WTC11 (cell line): ENCODE measurements around the gene RHBDL2. TPM values are rescaled to one million over a fixed set of nuclear protein-coding genes. Genes with fewer than 3 reads are reported as not detected.

Experiments
- ATAC-seq: fragments of 200-7000 bp; cut with Tn5 transposase; 2 replicates; pipeline ENCODE4 v1.10.0; 2021; ENCODE audit warnings: mild to moderate bottlenecking, moderate library complexity
- CTCF ChIA-PET: fragments of 300-600 bp; sonication (Branson Sonifier 250); formaldehyde crosslinking; loops from one replicate; lab custom pipeline; 2021; ENCODE audit warnings: antibody characterized with exemption; lab: Charles Lee
- POLR2A ChIA-PET: fragments of 350-600 bp; sonication (Branson Sonifier 250); formaldehyde crosslinking; loops from one replicate; lab custom pipeline; 2021; ENCODE audit warnings: antibody characterized with exemption; lab: Charles Lee
- DNase-seq: peaks from one replicate; pipeline ENCODE4 v3.0.0; 2021; ENCODE audit warnings: low spot score
- H3K27ac Mint-ChIP-seq: 2 replicates; pipeline ENCODE4 v1.8.0; 2021; ENCODE audit warnings: mixed read lengths
- H3K27me3 Mint-ChIP-seq: 2 replicates; pipeline ENCODE4 v1.8.0; 2021; ENCODE audit warnings: low read depth, mild to moderate bottlenecking, moderate library complexity, mixed read lengths
- H3K36me3 Mint-ChIP-seq: 2 replicates; pipeline ENCODE4 v1.8.0; 2021; ENCODE audit warnings: mixed read lengths
- H3K4me1 Mint-ChIP-seq: 2 replicates; pipeline ENCODE4 v1.8.0; 2022; ENCODE audit warnings: mixed read lengths
- H3K4me3 Mint-ChIP-seq: 2 replicates; pipeline ENCODE4 v1.8.0; 2021; ENCODE audit warnings: mild to moderate bottlenecking, moderate library complexity, mixed read lengths
- H3K9me3 Mint-ChIP-seq: 2 replicates; pipeline ENCODE4 v1.8.0; 2021; ENCODE audit warnings: mixed read lengths
- EMX1 ChIP-seq: fragments of 250-450 bp; sonication (Bioruptor Pico); IDR thresholded peaks from 2 replicates; pipeline ENCODE4 v1.8.0; 2021; ENCODE audit warnings: mild to moderate bottlenecking
- GTF2I ChIP-seq: fragments of 250-450 bp; sonication (Bioruptor Pico); conservative IDR thresholded peaks from 2 replicates; pipeline ENCODE4 v1.4.0; 2021; ENCODE audit warnings: mild to moderate bottlenecking
- KAT7 ChIP-seq: sonication (generic); formaldehyde crosslinking; IDR thresholded peaks from 2 replicates; pipeline ENCODE4 v1.8.1; 2023; ENCODE audit warnings: missing genetic modification reagents, mild to moderate bottlenecking, borderline replicate concordance
- SMAD3 ChIP-seq: sonication (generic); formaldehyde crosslinking; IDR thresholded peaks from 2 replicates; pipeline ENCODE4 v1.8.0; 2022; ENCODE audit warnings: missing genetic modification reagents, mild to moderate bottlenecking, borderline replicate concordance
- SOX15 ChIP-seq: fragments of 250-450 bp; sonication (Bioruptor Pico); IDR thresholded peaks from 2 replicates; pipeline ENCODE4 v1.9.0; 2021; ENCODE audit warnings: mild to moderate bottlenecking
- ZBTB21 ChIP-seq: sonication (generic); formaldehyde crosslinking; IDR thresholded peaks from 2 replicates; pipeline ENCODE4 v1.8.1; 2023; ENCODE audit warnings: mild to moderate bottlenecking, missing genetic modification reagents, borderline replicate concordance
- total RNA-seq: library from RNA; stranded (reverse); gene quantifications from 3 replicates; pipeline ENCODE4 v1.2.3, GENCODE V29; 2021
- TF ChIP-seq, protein P1 (sequence below): sonication (generic); formaldehyde crosslinking; IDR thresholded peaks from 2 replicates; pipeline ENCODE4 v1.8.1; 2023; ENCODE audit warnings: mild to moderate bottlenecking, moderate library complexity, missing genetic modification reagents
- TF ChIP-seq, protein P2 (sequence below): sonication (generic); formaldehyde crosslinking; IDR thresholded peaks from 2 replicates; pipeline ENCODE4 v1.8.0; 2022; ENCODE audit warnings: mild to moderate bottlenecking, missing genetic modification reagents
- TF ChIP-seq, protein P3 (sequence below): sonication (generic); formaldehyde crosslinking; IDR thresholded peaks from 2 replicates; pipeline ENCODE4 v1.8.0; 2023; ENCODE audit warnings: mild to moderate bottlenecking, missing genetic modification reagents
- TF ChIP-seq, protein P4 (sequence below): fragments of 250-450 bp; sonication (Bioruptor Pico); IDR thresholded peaks from 2 replicates; pipeline ENCODE4 v1.9.0; 2021; ENCODE audit warnings: mild to moderate bottlenecking, borderline replicate concordance
- TF ChIP-seq, protein P5 (sequence below): sonication (generic); formaldehyde crosslinking; IDR thresholded peaks from 2 replicates; pipeline ENCODE4 v1.8.1; 2023; ENCODE audit warnings: mild to moderate bottlenecking, missing genetic modification reagents
- TF ChIP-seq, protein P6 (sequence below): fragments of 250-450 bp; sonication (Bioruptor Pico); conservative IDR thresholded peaks from 2 replicates; pipeline ENCODE4 v1.9.0; 2021; ENCODE audit warnings: mild to moderate bottlenecking
- TF ChIP-seq, protein P7 (sequence below): fragments of 250-450 bp; sonication (Bioruptor Pico); IDR thresholded peaks from 2 replicates; pipeline ENCODE4 v1.9.0; 2021; ENCODE audit warnings: mild to moderate bottlenecking
- TF ChIP-seq, protein P8 (sequence below): sonication (generic); formaldehyde crosslinking; IDR thresholded peaks from 2 replicates; pipeline ENCODE4 v1.8.1; 2022; ENCODE audit warnings: low read depth, mild to moderate bottlenecking, moderate library complexity, missing genetic modification reagents, borderline replicate concordance
- TF ChIP-seq, protein P9 (sequence below): sonication (generic); formaldehyde crosslinking; IDR thresholded peaks from 2 replicates; pipeline ENCODE4 v1.8.1; 2023; ENCODE audit warnings: mild to moderate bottlenecking, missing genetic modification reagents, moderate library complexity

RHBDL2 gene
- total RNA-seq, 1 experiment from 2014 or later = 0.26 TPM

DNA sequence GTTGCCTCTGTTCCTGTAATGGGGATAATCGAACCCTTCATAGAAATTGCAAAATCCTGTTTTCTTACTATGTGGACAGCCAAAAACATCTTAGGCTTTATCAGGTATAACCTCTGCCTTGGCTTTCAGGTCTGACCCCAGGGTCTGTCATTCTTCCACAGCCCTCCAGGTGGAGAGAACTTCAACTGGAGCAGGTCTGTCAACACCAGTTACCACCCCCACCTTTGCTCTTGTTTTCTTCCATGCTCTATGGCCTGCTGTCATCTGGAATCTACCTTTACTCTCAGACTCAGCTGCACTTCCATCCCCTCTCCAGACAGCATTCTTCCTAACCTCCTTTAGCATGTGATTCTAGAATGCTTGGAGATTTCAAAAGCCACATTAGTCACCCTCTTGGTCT is 49.9 kb downstream of the RHBDL2 start:
- POLR2A ChIA-PET = interaction anchor here (1.3 kb wide), 1 partner anchor 18 kb away, joined by 4 read pairs; no protein-coding TSS in a partner anchor
- CTCF ChIA-PET = interaction anchor here (0.6 to 2.4 kb wide), 8 partner anchors 41 to 201 kb away, joined by 3 to 13 read pairs (median 4); partner anchors contain the start of gene NDUFS5
- Mint-ChIP-seq H3K4me3 (no peak overlapping the region), H3K27me3 (no peaks in the 10 kb centered on the region; the same call in 1 of the 2 replicates), H3K36me3 (no peaks in the 10 kb centered on the region), H3K4me1 (peaks cover 6% of the 10 kb centered on the region), H3K9me3 (no peaks in the 10 kb centered on the region), H3K27ac (no peak overlapping the region)
- peak; percentile 59 for DNase-seq
- TF ChIP-seq, protein P1, sequence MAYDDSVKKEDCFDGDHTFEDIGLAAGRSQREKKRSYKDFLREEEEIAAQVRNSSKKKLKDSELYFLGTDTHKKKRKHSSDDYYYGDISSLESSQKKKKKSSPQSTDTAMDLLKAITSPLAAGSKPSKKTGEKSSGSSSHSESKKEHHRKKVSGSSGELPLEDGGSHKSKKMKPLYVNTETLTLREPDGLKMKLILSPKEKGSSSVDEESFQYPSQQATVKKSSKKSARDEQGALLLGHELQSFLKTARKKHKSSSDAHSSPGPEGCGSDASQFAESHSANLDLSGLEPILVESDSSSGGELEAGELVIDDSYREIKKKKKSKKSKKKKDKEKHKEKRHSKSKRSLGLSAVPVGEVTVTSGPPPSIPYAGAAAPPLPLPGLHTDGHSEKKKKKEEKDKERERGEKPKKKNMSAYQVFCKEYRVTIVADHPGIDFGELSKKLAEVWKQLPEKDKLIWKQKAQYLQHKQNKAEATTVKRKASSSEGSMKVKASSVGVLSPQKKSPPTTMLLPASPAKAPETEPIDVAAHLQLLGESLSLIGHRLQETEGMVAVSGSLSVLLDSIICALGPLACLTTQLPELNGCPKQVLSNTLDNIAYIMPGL (CRISPR knock-in tag) = no peak
- TF ChIP-seq KAT7 (CRISPR knock-in tag) (no peak), SOX15 (no peak), GTF2I (no peak), SMAD3 (no peak), ZBTB21 (CRISPR knock-in tag) (no peak), EMX1 (CRISPR knock-in tag) (no peak)
- TF ChIP-seq, protein P2, sequence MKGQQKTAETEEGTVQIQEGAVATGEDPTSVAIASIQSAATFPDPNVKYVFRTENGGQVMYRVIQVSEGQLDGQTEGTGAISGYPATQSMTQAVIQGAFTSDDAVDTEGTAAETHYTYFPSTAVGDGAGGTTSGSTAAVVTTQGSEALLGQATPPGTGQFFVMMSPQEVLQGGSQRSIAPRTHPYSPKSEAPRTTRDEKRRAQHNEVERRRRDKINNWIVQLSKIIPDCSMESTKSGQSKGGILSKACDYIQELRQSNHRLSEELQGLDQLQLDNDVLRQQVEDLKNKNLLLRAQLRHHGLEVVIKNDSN (CRISPR knock-in tag) = no peak
- TF ChIP-seq, protein P3, sequence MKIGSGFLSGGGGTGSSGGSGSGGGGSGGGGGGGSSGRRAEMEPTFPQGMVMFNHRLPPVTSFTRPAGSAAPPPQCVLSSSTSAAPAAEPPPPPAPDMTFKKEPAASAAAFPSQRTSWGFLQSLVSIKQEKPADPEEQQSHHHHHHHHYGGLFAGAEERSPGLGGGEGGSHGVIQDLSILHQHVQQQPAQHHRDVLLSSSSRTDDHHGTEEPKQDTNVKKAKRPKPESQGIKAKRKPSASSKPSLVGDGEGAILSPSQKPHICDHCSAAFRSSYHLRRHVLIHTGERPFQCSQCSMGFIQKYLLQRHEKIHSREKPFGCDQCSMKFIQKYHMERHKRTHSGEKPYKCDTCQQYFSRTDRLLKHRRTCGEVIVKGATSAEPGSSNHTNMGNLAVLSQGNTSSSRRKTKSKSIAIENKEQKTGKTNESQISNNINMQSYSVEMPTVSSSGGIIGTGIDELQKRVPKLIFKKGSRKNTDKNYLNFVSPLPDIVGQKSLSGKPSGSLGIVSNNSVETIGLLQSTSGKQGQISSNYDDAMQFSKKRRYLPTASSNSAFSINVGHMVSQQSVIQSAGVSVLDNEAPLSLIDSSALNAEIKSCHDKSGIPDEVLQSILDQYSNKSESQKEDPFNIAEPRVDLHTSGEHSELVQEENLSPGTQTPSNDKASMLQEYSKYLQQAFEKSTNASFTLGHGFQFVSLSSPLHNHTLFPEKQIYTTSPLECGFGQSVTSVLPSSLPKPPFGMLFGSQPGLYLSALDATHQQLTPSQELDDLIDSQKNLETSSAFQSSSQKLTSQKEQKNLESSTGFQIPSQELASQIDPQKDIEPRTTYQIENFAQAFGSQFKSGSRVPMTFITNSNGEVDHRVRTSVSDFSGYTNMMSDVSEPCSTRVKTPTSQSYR (CRISPR knock-in tag) = no peak
- TF ChIP-seq, protein P4, sequence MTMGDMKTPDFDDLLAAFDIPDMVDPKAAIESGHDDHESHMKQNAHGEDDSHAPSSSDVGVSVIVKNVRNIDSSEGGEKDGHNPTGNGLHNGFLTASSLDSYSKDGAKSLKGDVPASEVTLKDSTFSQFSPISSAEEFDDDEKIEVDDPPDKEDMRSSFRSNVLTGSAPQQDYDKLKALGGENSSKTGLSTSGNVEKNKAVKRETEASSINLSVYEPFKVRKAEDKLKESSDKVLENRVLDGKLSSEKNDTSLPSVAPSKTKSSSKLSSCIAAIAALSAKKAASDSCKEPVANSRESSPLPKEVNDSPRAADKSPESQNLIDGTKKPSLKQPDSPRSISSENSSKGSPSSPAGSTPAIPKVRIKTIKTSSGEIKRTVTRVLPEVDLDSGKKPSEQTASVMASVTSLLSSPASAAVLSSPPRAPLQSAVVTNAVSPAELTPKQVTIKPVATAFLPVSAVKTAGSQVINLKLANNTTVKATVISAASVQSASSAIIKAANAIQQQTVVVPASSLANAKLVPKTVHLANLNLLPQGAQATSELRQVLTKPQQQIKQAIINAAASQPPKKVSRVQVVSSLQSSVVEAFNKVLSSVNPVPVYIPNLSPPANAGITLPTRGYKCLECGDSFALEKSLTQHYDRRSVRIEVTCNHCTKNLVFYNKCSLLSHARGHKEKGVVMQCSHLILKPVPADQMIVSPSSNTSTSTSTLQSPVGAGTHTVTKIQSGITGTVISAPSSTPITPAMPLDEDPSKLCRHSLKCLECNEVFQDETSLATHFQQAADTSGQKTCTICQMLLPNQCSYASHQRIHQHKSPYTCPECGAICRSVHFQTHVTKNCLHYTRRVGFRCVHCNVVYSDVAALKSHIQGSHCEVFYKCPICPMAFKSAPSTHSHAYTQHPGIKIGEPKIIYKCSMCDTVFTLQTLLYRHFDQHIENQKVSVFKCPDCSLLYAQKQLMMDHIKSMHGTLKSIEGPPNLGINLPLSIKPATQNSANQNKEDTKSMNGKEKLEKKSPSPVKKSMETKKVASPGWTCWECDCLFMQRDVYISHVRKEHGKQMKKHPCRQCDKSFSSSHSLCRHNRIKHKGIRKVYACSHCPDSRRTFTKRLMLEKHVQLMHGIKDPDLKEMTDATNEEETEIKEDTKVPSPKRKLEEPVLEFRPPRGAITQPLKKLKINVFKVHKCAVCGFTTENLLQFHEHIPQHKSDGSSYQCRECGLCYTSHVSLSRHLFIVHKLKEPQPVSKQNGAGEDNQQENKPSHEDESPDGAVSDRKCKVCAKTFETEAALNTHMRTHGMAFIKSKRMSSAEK = no peak
- TF ChIP-seq, protein P5, sequence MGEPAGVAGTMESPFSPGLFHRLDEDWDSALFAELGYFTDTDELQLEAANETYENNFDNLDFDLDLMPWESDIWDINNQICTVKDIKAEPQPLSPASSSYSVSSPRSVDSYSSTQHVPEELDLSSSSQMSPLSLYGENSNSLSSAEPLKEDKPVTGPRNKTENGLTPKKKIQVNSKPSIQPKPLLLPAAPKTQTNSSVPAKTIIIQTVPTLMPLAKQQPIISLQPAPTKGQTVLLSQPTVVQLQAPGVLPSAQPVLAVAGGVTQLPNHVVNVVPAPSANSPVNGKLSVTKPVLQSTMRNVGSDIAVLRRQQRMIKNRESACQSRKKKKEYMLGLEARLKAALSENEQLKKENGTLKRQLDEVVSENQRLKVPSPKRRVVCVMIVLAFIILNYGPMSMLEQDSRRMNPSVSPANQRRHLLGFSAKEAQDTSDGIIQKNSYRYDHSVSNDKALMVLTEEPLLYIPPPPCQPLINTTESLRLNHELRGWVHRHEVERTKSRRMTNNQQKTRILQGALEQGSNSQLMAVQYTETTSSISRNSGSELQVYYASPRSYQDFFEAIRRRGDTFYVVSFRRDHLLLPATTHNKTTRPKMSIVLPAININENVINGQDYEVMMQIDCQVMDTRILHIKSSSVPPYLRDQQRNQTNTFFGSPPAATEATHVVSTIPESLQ (CRISPR knock-in tag) = no peak
- TF ChIP-seq, protein P6, sequence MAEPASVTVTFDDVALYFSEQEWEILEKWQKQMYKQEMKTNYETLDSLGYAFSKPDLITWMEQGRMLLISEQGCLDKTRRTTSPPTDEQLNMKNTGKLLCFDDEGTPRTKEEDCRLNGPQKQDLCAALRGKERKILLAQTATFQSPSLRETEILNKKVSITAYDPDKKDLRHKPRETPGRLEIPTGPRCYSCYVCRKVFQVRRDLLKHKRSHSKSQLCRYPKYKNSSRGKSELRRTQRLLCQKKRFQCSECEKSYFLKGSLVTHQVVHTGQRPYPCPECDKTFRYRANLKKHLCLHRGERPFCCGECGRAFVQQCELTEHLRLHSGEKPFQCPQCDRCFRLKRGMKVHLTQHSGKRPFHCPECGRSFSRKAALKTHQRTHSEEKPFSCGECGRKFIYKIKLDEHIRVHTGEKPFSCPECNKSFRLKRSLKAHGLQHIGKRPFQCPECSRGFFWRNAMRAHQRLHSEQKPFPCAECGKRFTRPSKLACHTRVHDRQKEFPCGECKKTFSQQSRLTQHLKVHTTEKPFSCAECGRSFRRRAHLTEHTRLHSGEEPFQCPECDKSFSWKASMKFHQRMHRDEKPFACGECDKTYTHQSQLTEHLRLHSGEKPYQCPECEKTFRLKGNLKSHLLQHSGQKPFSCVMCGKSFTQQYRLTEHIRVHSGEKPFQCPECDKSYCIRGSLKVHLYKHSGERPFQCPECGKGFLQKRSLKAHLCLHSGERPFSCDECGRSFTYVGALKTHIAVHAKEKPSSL (CRISPR knock-in tag) = no peak
- TF ChIP-seq, protein P7, sequence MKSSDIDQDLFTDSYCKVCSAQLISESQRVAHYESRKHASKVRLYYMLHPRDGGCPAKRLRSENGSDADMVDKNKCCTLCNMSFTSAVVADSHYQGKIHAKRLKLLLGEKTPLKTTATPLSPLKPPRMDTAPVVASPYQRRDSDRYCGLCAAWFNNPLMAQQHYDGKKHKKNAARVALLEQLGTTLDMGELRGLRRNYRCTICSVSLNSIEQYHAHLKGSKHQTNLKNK (CRISPR knock-in tag) = no peak
- TF ChIP-seq, protein P8, sequence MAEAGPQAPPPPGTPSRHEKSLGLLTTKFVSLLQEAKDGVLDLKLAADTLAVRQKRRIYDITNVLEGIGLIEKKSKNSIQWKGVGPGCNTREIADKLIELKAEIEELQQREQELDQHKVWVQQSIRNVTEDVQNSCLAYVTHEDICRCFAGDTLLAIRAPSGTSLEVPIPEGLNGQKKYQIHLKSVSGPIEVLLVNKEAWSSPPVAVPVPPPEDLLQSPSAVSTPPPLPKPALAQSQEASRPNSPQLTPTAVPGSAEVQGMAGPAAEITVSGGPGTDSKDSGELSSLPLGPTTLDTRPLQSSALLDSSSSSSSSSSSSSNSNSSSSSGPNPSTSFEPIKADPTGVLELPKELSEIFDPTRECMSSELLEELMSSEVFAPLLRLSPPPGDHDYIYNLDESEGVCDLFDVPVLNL (CRISPR knock-in tag) = no peak
- TF ChIP-seq, protein P9, sequence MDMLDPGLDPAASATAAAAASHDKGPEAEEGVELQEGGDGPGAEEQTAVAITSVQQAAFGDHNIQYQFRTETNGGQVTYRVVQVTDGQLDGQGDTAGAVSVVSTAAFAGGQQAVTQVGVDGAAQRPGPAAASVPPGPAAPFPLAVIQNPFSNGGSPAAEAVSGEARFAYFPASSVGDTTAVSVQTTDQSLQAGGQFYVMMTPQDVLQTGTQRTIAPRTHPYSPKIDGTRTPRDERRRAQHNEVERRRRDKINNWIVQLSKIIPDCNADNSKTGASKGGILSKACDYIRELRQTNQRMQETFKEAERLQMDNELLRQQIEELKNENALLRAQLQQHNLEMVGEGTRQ = no peak
- ATAC-seq = peak; percentile 99
